Glutamatergic neuron (in vitro differentiated cells): ENCODE data around the gene CSHL1. TPM values are rescaled to one million over a fixed set of nuclear protein-coding genes. Genes with fewer than 3 reads are reported as not detected.

Experiments
- DNase-seq: peaks from one replicate; pipeline ENCODE4 v3.0.0; 2022
- H3K27ac Mint-ChIP-seq: one replicate; pipeline ENCODE4 v1.8.0; 2020; ENCODE audit warnings: mild to moderate bottlenecking, mixed read lengths, inconsistent platforms; ENCODE audit not compliant: unreplicated experiment
- H3K27me3 Mint-ChIP-seq: one replicate; pipeline ENCODE4 v1.8.0; 2020; ENCODE audit warnings: mild to moderate bottlenecking, moderate library complexity, mixed read lengths, inconsistent platforms; ENCODE audit not compliant: unreplicated experiment
- H3K36me3 Mint-ChIP-seq: one replicate; pipeline ENCODE4 v1.8.0; 2020; ENCODE audit warnings: mild to moderate bottlenecking, mixed read lengths, inconsistent platforms; ENCODE audit not compliant: unreplicated experiment
- H3K4me1 Mint-ChIP-seq: one replicate; pipeline ENCODE4 v1.8.0; 2020; ENCODE audit warnings: mild to moderate bottlenecking, low read depth, mixed read lengths, inconsistent platforms; ENCODE audit not compliant: unreplicated experiment
- H3K4me3 Mint-ChIP-seq: one replicate; pipeline ENCODE4 v1.8.0; 2020; ENCODE audit warnings: mild to moderate bottlenecking, mixed read lengths, inconsistent platforms; ENCODE audit not compliant: unreplicated experiment
- H3K9me3 Mint-ChIP-seq: one replicate; pipeline ENCODE4 v1.8.0; 2020; ENCODE audit warnings: mild to moderate bottlenecking, moderate library complexity, mixed read lengths, inconsistent platforms; ENCODE audit not compliant: unreplicated experiment
- total RNA-seq: library from RNA; stranded (reverse); fragmentation: NEBNext Ultra II Directional; extraction: Animal tissue kit (Norgen Biotek cat#: 25700); gene quantifications from one replicate; pipeline ENCODE4 v1.2.1, GENCODE V29; 2021; ENCODE audit not compliant: unreplicated experiment
- TF ChIP-seq, protein P1 (sequence below): fragments of 200-600 bp; sonication (generic); IDR thresholded peaks from one replicate; pipeline ENCODE4 v1.5.0; 2021; ENCODE audit not compliant: partially characterized antibody, unreplicated experiment

The CSHL1 gene
- total RNA-seq, 1 donor from 2014 or later, result not detected

DNA sequence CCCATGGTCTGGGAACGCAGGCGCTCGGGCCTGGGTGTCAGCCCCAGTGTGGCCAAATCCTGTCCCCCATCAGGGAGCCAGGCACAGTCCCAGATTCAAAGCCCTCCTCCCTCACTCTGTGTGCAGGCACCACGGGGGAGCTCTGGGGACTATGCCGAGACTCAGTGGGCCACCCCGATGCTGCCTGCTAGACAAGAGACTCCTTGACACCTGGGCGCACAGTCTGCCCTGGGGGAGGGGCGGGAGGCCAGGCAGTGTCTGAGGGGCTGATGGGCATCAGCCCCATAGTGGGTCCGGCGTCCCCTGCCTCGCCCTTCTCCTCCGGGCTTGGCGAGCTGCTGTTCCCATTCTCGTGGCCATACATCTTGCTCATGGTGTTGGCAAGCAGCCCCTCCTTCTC lies 29.5 kb upstream of the CSHL1 start:
- Mint-ChIP-seq H3K36me3 (no peaks in the 10 kb centered on the region), H3K27ac (no peak overlapping the region), H3K4me3 (no peak overlapping the region), H3K9me3 (peaks cover 7% of the 10 kb centered on the region), H3K27me3 (peaks cover 8% of the 10 kb centered on the region), H3K4me1 (peaks cover 5% of the 10 kb centered on the region)
- TF ChIP-seq, protein P1, sequence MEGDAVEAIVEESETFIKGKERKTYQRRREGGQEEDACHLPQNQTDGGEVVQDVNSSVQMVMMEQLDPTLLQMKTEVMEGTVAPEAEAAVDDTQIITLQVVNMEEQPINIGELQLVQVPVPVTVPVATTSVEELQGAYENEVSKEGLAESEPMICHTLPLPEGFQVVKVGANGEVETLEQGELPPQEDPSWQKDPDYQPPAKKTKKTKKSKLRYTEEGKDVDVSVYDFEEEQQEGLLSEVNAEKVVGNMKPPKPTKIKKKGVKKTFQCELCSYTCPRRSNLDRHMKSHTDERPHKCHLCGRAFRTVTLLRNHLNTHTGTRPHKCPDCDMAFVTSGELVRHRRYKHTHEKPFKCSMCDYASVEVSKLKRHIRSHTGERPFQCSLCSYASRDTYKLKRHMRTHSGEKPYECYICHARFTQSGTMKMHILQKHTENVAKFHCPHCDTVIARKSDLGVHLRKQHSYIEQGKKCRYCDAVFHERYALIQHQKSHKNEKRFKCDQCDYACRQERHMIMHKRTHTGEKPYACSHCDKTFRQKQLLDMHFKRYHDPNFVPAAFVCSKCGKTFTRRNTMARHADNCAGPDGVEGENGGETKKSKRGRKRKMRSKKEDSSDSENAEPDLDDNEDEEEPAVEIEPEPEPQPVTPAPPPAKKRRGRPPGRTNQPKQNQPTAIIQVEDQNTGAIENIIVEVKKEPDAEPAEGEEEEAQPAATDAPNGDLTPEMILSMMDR, result no peak
- no peak for DNase-seq

DNA sequence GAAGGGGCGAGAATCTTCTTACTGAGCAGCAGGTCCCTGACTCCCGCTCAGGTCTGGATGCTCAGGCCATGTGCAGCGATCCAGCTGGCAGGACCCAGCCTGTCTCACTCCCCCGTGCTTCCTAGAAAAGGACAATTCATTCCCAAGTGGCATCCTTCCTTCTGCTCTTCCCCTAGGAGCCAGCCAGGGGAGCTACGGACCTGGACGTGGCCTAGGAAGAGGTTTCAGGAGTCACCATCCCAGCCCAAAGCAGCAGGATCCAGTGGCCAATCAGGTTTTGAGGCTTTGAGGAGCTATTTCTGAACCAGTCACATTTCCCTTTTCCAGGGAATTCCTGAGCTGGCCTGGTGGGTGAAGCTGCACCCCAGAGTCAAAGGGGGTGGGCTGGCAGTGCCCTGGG lies 28.8 kb upstream of the CSHL1 start:
- Mint-ChIP-seq H3K4me3 (no peak overlapping the region), H3K27me3 (peaks cover 7% of the 10 kb centered on the region), H3K9me3 (peaks cover 6% of the 10 kb centered on the region), H3K27ac (no peak overlapping the region), H3K36me3 (no peaks in the 10 kb centered on the region), H3K4me1 (peaks cover 5% of the 10 kb centered on the region)
- DNase-seq, result no peak
- TF ChIP-seq, protein P1, result no peak

DNA sequence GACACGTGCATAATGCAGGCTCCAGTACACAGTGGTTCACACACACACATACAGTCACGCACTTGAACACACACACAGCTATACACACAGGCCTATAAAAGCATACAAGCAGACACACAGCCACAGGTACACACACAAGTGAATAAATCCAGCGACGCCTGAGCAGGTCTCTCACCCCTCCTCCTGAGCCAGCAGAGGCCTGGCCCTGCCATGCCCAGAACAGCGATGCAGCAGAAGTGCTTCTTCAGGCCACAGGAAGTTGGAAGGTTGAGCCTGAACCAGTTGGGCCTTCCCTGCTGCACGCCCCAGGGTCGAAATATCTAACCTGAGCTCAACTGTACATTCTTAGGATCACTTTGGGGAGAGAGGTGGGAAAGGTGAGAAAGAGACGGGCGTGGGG lies 28.3 kb upstream of the CSHL1 start:
- H3K36me3 Mint-ChIP-seq, result no peaks in the 10 kb centered on the region
- H3K9me3 Mint-ChIP-seq, result peaks cover 6% of the 10 kb centered on the region
- no peak overlapping the region for H3K27ac Mint-ChIP-seq
- peaks cover 5% of the 10 kb centered on the region for H3K4me1 Mint-ChIP-seq
- peaks cover 7% of the 10 kb centered on the region for H3K27me3 Mint-ChIP-seq
- TF ChIP-seq, protein P1, result no peak
- no peak for DNase-seq
- H3K4me3 Mint-ChIP-seq, result no peak overlapping the region

DNA sequence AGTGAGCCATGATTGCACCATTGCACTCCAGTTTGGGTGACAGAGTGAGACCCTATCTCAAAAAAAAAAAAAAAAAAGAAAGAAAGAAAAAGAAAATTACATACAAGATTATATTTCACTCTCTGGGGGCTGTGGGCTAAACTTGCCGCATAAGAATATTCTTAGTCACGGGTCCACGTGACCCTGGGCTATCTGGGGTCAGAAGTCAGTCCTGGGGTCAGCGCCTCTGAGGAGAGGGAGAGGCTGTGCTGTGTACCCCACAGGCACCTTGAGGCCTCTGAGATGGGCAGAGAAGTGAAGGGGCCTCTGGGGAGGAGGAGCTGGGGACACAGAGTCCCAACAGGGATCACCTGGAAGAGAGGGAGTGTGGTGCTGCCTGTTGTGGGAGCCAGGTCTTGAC lies 26.9 kb upstream of the CSHL1 start:
- peaks cover 7% of the 10 kb centered on the region for H3K27me3 Mint-ChIP-seq
- H3K36me3 Mint-ChIP-seq, result no peaks in the 10 kb centered on the region
- H3K4me1 Mint-ChIP-seq, result peaks cover 5% of the 10 kb centered on the region
- H3K9me3 Mint-ChIP-seq, result peaks cover 3% of the 10 kb centered on the region
- no peak overlapping the region for H3K4me3 Mint-ChIP-seq
- TF ChIP-seq, protein P1, result no peak
- no peak for DNase-seq
- H3K27ac Mint-ChIP-seq, result no peak overlapping the region

DNA sequence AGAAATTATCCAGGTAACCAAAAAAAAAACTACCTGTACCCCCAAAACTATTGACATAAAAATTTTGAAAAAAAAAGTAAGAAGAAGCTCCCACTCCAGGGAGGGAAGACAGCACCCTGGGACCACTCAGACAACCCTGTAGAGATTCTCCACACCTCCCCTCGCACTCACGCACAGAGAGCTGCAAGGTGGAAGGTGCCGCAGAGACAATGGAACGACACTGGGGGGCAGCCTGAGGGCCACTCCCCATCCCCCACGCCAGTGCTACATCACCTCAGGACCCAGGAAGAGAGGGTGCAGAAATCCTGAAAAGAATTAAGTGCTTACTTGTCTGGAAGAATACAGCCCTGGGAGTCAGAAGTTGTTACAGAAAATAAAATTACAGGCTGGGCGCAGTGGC lies 26.3 kb upstream of the CSHL1 start:
- H3K9me3 Mint-ChIP-seq, result peaks cover 2% of the 10 kb centered on the region
- no peak for DNase-seq
- TF ChIP-seq, protein P1, result no peak
- H3K36me3 Mint-ChIP-seq, result no peaks in the 10 kb centered on the region
- H3K4me3 Mint-ChIP-seq, result no peak overlapping the region
- H3K4me1 Mint-ChIP-seq, result peaks cover 5% of the 10 kb centered on the region
- no peak overlapping the region for H3K27ac Mint-ChIP-seq
- peaks cover 7% of the 10 kb centered on the region for H3K27me3 Mint-ChIP-seq
